Raji (cell line): ENCODE measurements around the gene AKNA.

Source experiments
- POLR2A ChIP-seq: IDR thresholded peaks from 2 replicates; pipeline ENCODE4 v1.6.1; 2011; ENCODE audit warnings: low read depth, low read length, control low read depth; ENCODE audit not compliant: insufficient read depth

Gene AKNA

GRCh38 chr9:114284316-114285060 is 103.3 kb downstream of the AKNA start:
- no peak for TF ChIP-seq POLR2A
